Measurements from ENCODE around the gene ZNF668. TPM values are rescaled to one million over a fixed set of nuclear protein-coding genes. Genes with fewer than 3 reads are reported as not detected.

Gene ZNF668
- polyA plus RNA-seq, result 1 to 10 TPM; 3.3 to 7.1 (median 6.3) TPM

DNA sequence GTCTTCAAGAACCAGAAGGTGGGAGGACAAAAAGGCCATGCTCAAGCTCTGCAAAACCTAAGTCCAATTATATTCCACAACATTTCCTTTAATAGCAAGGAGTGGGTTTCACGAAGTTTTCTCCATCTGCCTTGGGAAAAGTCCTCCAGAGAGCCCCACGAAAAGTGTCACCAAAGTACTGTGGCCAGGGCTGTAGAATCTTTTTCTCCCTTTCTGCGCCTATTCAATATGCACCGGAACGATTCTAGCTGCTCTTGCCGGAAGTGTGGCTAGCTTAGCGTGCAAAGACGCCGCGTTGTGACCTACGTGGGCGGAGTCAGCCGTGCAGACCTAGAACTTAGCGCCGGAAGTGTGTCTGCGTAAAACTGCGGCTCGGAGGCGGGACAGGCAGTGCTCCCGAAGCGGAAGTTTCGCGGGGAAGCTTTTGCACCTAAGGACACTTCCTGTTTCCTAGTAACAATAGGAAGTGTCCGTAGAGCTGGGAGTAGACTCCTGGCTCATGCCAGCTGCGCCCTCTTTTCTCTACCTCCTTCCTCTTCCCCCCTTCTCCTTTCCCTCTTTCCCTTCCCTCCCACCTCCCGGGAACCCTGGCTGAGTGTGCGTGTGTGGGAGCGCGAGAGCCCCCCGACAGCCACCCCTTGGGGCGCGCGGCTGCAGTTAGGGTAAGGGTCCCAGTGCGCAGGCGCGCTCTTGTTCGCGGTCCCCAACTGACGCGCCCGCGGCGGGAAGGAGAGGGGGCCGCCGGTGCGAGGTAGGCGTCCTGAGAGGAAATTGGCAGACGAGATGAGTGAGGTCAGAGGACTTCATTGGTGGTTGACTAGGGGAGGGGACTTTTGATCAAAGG, at the start of gene ZNF668, which contains the start of gene ZNF646:
Gene ZNF668, minus strand, starts transcription at position 271 of the 844 bp plus-strand sequence. CDS start 9,781 bp downstream, outside the sequence.
Gene ZNF646, plus strand, starts transcription at position 453 of the 844 bp plus-strand sequence. CDS start 1,903 bp downstream, outside the sequence.
- 0 to 1% (median 1%) methylated on average over 45 to 48 of the region's 48 CpGs for WGBS, 3 donors
- peak within 1 kb of the TSS; percentile 72 for H3K27ac ChIP-seq (ENCODE audit: low read depth, low read length)

DNA sequence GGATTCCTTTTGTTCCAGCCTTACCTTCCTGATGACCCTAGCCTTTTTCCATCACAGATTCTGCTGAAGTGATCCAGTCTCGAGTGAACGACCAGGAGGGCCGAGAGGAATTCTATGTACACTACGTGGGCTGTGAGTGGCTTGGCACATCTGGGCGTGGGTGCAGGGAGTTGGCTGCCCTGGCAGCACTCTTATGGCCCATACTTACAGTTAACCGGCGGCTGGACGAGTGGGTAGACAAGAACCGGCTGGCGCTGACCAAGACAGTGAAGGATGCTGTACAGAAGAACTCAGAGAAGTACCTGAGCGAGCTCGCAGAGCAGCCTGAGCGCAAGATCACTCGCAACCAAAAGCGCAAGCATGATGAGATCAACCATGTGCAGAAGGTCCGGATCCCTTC, 46.1 kb upstream of the ZNF668 start:
- 93 to 95% (median 94%) methylated on average over 16 of the region's 16 CpGs for WGBS, 3 donors
- H3K27ac ChIP-seq (ENCODE audit: low read depth, low read length), result no peak overlapping the region

DNA sequence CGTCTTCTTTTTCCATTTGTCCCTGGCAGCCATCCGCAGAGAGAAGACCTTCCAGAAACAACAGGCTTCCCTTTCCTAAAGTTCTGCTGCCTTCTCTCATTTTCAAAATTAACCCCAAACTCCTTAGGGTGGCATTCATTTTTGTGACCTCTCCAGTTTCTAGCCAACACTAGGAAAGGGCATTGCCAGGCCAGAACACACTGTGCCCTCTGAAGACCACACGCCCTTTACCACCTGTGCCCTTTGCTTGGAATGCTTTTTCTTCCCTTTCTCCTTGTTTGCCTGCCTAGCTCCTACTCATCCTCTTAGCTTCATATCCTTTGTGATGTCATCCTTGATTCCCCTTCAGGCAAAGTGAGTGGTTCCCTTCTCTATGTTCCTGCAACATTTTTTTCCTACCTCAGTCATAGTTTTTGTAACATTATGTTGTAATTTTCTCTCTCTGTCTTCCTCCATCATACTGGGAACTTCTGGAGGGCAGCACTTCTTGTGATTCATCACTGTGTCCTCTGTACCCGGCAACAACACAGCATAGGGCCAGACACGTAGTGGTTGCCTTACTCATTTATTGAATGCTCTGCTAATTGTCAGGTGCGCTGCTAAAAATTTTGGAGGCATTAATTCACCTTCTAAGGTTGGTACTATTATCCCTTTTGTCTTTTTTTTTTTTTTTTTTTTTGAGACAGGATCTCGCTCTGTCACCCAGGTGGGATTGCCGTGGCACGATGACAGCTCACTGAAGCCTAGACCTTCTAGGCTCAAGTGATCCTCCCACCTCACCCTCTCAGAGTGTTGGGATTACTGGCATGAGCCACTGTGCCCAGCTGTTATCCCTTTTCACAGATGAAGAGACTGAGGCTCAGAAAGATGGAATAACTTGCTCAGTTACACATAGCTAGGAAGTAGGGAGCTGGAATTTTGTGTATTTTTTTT, 44.4 kb upstream of the ZNF668 start:
- 52 to 55% (median 53%) methylated on average over 9 of the region's 9 CpGs for WGBS, 3 donors

DNA sequence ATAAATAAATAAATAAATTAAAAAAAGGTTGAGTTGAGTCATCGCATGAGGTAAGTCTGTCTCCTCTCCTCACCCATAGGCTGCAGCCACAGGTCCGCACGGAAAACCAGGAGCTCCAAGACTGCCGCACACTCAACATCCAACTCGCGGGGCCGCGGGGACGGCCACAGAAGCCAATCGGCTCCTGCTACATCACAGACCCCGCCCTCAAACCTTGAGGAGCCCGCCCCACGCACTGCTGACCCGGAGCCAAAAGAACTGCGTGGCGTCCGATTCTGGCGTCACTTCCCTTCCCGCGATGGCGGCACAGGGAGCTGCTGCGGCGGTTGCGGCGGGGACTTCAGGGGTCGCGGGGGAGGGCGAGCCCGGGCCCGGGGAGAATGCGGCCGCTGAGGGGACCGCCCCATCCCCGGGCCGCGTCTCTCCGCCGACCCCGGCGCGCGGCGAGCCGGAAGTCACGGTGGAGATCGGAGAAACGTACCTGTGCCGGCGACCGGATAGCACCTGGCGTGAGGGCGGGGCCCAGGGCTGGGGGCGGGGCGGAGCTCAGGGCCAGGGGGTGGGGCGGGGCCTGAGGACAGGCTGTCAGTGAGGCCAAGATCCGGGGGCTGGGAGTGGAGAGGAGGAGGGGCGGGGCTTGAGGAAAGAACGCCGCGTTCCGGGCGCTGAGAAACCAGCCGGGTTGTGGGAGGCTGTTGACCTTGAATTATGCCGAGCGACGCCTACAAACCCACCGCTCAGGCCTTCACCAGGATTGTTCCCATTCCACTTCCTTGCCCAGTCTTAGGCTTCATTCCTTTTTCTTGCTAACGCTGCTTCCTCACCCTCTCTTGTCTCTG, 43.6 kb upstream of the ZNF668 start, which contains the start of gene KAT8:
Gene KAT8, plus strand, starts transcription at position 281 of the 839 bp plus-strand sequence. Its CDS starts 18 bp downstream, at position 299.
- WGBS, 3 donors, result 0 to 1% (median 0%) methylated on average over 56 to 68 of the region's 68 CpGs
- H3K27ac ChIP-seq (ENCODE audit: low read depth, low read length), result peak within 1 kb of the TSS; percentile 100

More for the DNA sequence above, 44.4 kb upstream of the ZNF668 start:
- peak overlapping the region; percentile 100 for H3K27ac ChIP-seq (ENCODE audit: low read depth, low read length)

DNA sequence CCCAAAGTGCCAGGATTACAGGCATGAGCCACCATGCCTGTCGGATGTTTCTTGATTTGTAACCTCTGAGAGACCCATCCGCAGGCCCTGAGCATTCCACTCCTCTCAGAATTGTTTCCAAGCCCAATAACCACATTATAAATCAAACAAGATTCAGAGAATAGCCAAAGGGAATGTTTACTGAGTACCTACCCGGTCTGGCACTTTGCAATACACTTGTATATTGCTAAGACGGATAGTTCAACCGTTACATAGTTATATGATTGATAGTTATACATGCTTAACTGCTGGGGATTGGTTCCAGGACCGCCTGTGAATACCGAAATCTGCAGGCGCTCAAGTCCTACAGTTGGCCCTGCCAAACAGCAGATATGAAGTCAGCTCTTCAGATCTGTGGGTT, 40.4 kb upstream of the ZNF668 start:
- no peak overlapping the region for H3K27ac ChIP-seq (ENCODE audit: low read depth, low read length)
- 78 to 88% (median 78%) methylated on average over 8 of the region's 8 CpGs for WGBS, 3 donors

DNA sequence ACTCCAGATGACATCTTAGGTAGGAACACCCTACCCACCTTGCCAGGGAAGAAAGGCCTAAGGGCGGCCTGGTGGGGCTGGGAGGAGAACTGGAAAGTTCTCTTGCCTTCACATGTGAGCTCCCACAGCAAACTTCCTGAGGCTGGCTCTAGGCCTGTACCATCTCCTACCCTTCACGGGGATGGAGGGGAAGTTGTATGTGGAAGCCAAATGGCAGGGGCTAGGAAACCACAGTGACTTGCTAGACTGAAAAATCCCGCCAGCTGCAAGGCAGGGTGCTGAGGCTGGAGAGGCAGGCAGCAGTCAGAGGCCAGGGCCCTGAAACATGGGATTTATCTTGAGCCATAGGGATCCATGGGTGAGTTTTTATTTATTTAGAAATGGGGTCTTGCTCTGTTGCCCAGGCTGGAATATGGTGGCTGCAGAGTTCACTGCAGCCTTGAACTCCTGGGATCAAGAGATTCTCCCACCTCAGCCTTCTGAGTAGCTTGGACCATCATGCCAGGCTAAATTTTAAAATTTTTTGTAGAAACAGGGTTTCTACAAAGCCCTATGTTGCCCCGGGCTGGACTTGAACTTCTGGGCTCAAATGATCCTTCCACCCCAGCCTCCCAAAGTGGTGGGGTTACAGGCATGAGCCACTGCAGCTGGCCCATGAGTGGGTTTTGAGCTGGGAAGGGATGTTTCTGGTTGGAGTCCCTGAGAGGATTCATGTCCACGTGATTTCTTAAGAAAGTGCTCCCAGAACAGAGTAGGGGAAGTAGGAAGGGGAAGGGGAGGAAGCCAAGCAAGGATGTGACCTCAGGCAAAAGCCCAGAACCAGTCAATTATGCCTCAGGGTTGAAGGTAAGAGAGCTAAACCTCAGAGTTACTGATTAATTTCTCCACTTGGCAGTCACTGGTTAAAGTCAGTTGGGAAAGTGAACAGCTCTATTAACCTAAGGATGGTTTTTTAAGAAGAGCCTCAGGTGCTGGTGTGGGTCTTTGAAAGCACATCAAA, 39.4 kb upstream of the ZNF668 start:
- 45 to 60% (median 51%) methylated on average over 5 of the region's 5 CpGs for WGBS, 3 donors
- no peak overlapping the region for H3K27ac ChIP-seq (ENCODE audit: low read depth, low read length)

DNA sequence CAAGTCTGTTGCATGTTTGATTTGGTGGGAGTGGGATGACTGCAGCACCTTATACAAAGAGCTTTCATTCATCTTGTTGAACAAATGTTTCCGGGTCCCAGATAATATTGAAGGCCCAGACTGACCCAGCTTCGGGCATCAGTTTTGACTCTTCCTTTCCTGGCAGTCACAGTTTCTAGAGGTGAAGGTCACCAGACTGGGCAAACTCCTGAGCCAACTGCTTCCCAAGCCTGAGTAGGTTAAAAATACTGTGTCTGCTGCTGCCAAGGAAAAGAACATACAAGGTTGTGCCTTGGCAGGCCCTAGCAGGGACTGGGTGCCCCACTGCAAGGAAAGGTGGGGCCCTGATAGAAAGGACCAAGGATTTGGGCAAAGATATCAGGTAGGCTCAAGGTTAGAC, 38.7 kb upstream of the ZNF668 start:
- no peak overlapping the region for H3K27ac ChIP-seq (ENCODE audit: low read depth, low read length)

DNA sequence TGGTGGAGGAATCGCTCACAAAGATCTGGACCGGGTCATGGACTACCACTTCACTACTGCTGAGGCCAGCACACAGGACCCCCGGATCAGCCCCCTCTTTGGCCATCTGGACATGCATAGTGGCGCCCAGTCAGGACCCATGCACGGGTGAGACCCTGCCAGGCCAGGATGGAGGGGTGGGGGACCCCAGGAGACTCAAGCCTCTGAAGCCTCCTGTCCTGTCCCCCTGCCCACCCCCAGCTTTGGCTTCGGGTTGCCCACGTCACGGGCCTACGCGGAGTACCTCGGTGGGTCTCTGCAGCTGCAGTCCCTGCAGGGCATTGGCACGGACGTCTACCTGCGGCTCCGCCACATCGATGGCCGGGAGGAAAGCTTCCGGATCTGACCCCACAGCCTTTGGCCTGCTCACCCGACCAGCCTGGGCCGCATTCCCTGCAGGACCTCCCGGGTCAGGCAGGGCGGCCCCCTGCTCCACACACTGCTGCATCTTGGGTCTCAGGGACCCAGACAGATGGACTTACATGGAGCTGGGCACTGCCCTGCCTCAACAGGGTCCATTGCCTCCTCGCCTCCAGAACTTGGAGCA, 37.9 kb upstream of the ZNF668 start:
- 89 to 94% (median 93%) methylated on average over 21 to 23 of the region's 23 CpGs for WGBS, 3 donors
- no peak overlapping the region for H3K27ac ChIP-seq (ENCODE audit: low read depth, low read length)

More for the DNA sequence above, 38.7 kb upstream of the ZNF668 start:
- WGBS, 3 donors, result 34 to 86% (median 73%) methylated on average over 2 of the region's 2 CpGs

DNA sequence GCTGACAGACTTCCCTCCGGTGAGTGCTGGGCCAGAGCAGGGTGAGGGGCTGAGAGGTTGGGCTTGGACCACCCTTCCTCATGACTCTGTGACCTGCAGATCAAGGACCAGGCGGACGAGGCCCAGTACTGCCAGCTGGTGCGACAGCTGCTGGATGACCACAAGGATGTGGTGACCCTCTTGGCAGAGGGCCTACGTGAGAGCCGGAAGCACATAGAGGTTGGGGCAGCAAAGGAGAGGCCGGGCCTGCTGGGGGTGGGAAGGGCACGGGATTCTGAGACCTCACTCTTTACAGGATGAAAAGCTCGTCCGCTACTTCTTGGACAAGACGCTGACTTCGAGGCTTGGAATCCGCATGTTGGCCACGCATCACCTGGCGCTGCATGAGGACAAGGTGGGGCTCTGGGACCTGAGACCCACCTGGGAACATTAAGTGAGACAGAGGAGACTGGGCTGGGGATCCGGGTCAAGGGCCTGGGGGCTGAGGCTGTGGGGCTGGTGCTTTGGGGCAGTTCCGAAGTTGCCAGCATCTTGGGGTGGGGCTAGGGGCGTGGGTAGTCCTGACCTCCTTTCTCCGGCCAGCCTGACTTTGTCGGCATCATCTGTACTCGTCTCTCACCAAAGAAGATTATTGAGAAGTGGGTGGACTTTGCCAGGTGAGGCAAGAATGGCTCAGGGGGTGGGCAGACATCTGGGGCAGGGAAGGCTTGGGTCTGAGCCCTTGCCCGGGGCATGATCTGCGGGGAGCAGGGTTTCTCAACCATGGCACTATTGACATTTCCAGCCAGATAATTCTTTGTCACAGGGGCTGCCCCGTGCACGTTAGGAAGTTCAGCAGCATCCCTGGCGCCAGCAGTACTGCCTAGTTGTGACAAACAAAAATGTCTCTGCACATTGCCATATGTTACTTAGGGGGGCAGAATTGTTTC, 36.3 kb upstream of the ZNF668 start:
- 86 to 89% (median 87%) methylated on average over 26 of the region's 26 CpGs for WGBS, 3 donors
- no peak overlapping the region for H3K27ac ChIP-seq (ENCODE audit: low read depth, low read length)

DNA sequence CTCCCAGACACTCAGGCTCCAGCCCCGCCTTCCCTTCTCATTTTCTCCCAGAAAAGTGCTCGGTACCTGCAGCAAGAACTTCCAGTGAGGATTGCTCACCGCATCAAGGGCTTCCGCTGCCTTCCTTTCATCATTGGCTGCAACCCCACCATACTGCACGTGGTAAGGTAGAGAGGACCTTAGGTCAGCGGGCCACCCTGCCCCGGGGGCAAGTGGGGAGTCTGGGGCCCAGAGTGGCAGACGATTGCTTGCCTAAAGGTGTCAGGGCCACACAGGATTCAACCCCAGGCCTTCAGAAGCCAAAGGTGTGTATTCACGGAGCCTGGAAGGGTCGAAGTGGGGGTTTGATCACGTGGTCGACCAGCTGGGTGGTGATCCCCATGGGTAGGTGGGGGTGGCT, 35.6 kb upstream of the ZNF668 start:
- WGBS, 3 donors, result 86 to 95% (median 91%) methylated on average over 12 of the region's 12 CpGs
- no peak overlapping the region for H3K27ac ChIP-seq (ENCODE audit: low read depth, low read length)

DNA sequence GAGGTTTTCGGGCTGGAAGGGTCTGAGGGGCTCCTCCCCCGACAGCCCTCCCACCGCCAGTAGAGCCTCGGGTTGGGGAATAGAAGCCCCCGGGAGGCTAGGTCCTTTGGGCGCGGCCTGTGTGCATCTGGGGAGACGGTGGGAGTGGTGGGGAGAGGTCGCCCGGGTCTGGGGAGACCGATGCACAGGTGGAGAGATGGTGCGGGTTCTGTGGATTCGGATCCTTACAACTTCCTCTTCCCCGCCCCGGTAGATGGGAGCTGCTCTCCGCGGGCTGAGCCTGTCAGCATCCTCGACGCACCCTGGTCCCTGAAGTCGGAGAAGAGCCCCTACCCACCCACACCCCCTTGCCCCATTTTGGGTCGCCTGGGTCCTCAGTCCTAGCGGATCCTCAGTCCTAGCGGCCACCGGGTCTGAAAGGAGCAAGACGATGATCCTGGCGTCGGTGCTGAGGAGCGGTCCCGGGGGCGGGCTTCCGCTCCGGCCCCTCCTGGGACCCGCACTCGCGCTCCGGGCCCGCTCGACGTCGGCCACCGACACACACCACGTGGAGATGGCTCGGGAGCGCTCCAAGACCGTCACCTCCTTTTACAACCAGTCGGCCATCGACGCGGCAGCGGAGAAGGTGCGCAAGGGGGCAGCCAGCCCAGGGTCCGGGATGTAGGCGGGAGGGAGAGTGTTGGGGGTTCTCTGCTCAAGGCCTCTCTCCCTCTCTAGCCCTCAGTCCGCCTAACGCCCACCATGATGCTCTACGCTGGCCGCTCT, 34.9 kb upstream of the ZNF668 start:
- no peak overlapping the region for H3K27ac ChIP-seq (ENCODE audit: low read depth, low read length)
- 39 to 42% (median 39%) methylated on average over 47 to 57 of the region's 57 CpGs for WGBS, 3 donors

DNA sequence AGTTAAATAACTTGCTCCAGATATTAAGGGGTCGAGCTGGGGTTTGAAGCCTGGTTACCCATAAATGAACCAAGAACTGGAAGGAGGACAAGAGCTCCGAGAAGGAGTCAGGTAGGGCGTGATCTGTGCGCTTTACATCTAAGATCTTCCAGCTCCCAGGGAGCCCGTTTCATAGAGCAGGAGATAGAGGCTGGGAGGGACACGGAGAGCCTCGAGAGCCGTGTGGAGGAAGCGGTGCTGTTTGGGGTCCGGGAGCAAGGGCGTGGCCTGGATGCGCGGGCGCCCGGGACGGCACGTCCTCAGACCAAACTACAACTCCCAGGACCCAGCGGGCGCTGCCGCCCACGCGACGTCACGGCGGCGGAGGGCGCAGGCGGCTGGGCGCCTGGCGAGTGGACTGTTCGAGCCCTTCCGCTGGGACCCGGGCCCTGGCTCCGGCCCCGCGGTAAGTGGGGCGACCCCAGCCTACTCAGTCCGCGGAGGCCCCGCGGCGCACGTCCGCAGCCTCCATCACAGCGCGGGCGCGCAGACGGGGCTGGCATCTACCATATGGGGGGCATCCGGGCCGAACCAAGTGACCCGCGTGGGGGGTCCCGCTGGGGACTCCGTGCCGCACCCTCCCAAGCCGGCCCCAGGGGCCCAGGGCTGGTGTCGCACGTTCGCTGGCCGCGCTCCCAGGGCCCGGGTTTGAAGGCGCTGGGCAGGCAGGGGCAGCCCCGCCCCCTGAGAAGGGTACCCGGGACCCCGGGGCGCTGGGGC, 34.2 kb upstream of the ZNF668 start, which contains the start of gene BCKDK:
Gene BCKDK, plus strand, starts transcription at position 352 of the 759 bp plus-strand sequence. CDS start 838 bp downstream, outside the sequence.
- 3 to 4% (median 4%) methylated on average over 60 to 68 of the region's 68 CpGs for WGBS, 3 donors

DNA sequence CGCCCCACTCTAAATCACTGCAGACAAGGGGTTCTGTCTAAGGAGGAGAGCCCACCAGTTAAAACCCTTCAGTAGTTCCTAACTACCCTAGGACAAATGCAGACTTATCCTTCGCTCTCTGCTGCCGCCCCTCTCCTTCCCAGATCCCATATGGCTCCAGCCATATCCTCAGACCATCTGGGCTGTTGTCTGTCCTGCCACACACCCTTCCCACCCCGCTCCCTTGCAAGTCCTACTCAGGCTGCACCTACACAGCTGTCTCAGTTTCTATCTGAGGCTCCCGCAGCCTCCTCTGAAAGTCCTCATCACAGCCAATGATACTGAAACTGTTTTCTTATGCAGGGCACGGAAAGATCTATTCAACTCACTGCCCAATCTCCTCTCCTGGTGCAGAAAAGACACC, 33.4 kb upstream of the ZNF668 start:
- 89 to 95% (median 95%) methylated on average over 6 of the region's 6 CpGs for WGBS, 3 donors
- no peak overlapping the region for H3K27ac ChIP-seq (ENCODE audit: low read depth, low read length)

More for the DNA sequence above, 34.2 kb upstream of the ZNF668 start, which contains the start of gene BCKDK:
- no peak within 1 kb of the TSS for H3K27ac ChIP-seq (ENCODE audit: low read depth, low read length)

Data from adipose tissue (tissue), 3 donors.